Measurements from ENCODE around the gene GPR17.

DNA sequence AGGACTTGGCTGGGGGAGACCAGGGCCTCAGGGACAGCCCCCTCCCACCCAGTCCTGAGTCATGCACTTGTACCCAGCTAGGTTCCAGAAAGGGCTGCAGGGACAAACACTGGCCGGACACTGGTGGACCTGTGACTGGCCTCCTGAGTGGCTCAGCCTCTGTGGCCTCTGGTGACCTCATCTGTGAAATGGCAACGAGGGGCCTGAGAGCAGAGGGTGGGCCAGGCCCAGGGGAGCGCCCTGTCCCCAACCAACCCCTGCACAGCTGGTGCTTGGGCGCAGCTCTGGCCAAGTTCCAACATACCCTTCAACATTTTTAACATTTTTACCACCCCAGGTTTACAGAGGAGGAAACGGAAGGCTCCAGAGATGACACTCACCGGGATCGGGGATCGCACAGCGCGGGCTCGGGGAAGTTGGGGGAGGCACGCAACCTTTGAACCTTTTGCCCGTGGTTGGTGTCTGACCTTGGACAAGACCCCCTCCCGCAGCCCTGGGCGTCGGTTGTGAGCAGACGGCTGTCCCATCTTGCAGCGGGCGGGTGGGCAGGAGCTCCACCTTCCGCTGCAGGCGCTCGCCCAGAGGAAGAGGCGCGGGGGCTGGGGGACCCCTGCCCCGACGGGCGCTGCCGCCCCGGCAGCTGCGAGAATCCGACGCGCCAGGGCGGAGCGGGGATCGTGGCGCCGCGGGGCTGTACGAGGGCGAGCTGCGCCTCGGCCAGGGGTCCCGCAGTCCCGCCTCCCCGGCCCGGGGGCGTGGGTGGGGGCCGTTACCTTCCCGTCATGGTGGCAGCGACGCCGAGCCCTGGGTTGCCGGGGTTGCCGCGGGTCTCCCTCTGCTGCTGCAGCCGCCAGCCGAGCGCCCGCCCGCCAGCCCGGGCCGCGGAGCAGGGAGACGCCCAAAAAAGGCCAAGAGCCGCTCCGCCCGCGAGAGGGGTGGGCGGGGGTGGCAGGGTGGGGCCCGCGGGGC lies 28.6 kb downstream of the GPR17 start:
- TF ChIP-seq POLR2A (IDR thresholded peaks at IDR 0.05) = no peak
- TF ChIP-seq, protein P1, sequence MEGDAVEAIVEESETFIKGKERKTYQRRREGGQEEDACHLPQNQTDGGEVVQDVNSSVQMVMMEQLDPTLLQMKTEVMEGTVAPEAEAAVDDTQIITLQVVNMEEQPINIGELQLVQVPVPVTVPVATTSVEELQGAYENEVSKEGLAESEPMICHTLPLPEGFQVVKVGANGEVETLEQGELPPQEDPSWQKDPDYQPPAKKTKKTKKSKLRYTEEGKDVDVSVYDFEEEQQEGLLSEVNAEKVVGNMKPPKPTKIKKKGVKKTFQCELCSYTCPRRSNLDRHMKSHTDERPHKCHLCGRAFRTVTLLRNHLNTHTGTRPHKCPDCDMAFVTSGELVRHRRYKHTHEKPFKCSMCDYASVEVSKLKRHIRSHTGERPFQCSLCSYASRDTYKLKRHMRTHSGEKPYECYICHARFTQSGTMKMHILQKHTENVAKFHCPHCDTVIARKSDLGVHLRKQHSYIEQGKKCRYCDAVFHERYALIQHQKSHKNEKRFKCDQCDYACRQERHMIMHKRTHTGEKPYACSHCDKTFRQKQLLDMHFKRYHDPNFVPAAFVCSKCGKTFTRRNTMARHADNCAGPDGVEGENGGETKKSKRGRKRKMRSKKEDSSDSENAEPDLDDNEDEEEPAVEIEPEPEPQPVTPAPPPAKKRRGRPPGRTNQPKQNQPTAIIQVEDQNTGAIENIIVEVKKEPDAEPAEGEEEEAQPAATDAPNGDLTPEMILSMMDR (IDR thresholded peaks at IDR 0.05) = no peak

Data from thyroid gland (tissue), 4 donors.